GM12875 (cell line): Measurements from ENCODE around the gene SORD.

Source experiments
- H3K4me3 ChIP-seq: one replicate; pipeline ENCODE4 v1.5.1; 2011; ENCODE audit warnings: low read depth, low read length, control low read depth
- CTCF ChIP-seq: IDR thresholded peaks from 2 replicates; pipeline ENCODE4 v1.5.1; 2011; ENCODE audit warnings: low read depth, mild to moderate bottlenecking, control low read depth, inconsistent platforms, low read length, moderate library complexity, borderline replicate concordance; ENCODE audit not compliant: insufficient read depth

SORD gene

GRCh38 chr15:45110256-45110820 lies 87.3 kb downstream of the SORD start:
- H3K4me3 ChIP-seq: no peak overlapping the region
- peak; percentile 17; the same call in 1 of the 2 replicates for TF ChIP-seq CTCF

- TF ChIP-seq CTCF: no peak
- no peak overlapping the region for H3K4me3 ChIP-seq
These were observed 88.6 kb downstream of the SORD start for GRCh38 chr15:45111390-45112142.

- no peak for TF ChIP-seq CTCF
- no peak overlapping the region for H3K4me3 ChIP-seq
These were observed 89.2 kb downstream of the SORD start for GRCh38 chr15:45112143-45112590.

GRCh38 chr15:45112591-45113379 lies 89.8 kb downstream of the SORD start:
- TF ChIP-seq CTCF: no peak
- H3K4me3 ChIP-seq: no peak overlapping the region

GRCh38 chr15:45113380-45113990 lies 90.5 kb downstream of the SORD start:
- no peak for TF ChIP-seq CTCF
- H3K4me3 ChIP-seq: no peak overlapping the region

- TF ChIP-seq CTCF: no peak
- H3K4me3 ChIP-seq: no peak within 1 kb of the TSS
These were observed 91.2 kb downstream of the SORD start, which contains the start of the genes DUOX2 and DUOXA2 for GRCh38 chr15:45114076-45114750. TSS of gene DUOX2 (minus strand) at chr15:45114172. CDS start at chr15:45113411, 761 bp downstream. TSS of gene DUOXA2 (plus strand) at chr15:45114326. CDS start at chr15:45114606, 280 bp downstream.
